VCaP (cell line): ENCODE results near the gene MRPL36.

Source experiments
- H3K27ac ChIP-seq: fragments of 450-650 bp; 2 replicates; pipeline ENCODE4 v1.5.1; 2017
- TF ChIP-seq, protein P1 (sequence below): fragments of 450-650 bp; conservative IDR thresholded peaks from 2 replicates; pipeline ENCODE4 v1.5.1; 2017; ENCODE audit warnings: mild to moderate bottlenecking, moderate library complexity

Gene MRPL36

DNA sequence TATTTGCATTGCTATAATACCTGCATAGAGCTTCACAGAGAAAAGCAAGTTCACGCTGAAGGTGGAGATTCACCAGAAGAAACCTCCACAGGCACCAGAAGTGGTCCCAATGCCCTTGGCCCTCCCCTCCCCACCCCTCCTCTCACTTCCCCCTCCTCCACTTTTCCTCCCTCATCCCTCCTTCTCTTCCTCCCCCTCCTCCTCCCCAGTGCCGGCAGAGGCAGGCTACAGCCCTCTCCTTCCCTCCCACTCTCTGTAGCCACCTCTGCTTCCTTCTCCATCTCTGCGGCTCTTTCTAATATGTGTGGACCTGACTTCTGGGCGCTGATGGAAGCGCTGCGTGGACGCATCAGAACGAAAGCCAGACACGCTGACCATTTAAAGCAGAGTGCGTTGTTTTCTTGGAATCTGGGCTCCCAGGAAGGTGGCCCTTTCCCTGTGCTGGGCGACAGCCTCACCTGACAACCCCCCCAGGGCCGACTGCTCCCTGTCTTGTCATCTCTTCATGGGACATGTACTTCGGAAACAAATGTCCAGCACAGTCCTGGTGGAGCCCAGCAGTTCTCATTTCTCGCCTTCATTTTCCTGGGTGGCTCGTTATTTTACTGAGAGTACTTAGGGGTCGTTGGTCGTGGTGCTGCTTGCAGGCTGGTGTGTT is 31.1 kb upstream of the MRPL36 start:
- TF ChIP-seq, protein P1, sequence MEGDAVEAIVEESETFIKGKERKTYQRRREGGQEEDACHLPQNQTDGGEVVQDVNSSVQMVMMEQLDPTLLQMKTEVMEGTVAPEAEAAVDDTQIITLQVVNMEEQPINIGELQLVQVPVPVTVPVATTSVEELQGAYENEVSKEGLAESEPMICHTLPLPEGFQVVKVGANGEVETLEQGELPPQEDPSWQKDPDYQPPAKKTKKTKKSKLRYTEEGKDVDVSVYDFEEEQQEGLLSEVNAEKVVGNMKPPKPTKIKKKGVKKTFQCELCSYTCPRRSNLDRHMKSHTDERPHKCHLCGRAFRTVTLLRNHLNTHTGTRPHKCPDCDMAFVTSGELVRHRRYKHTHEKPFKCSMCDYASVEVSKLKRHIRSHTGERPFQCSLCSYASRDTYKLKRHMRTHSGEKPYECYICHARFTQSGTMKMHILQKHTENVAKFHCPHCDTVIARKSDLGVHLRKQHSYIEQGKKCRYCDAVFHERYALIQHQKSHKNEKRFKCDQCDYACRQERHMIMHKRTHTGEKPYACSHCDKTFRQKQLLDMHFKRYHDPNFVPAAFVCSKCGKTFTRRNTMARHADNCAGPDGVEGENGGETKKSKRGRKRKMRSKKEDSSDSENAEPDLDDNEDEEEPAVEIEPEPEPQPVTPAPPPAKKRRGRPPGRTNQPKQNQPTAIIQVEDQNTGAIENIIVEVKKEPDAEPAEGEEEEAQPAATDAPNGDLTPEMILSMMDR, result no peak
- H3K27ac ChIP-seq, result no peak overlapping the region

DNA sequence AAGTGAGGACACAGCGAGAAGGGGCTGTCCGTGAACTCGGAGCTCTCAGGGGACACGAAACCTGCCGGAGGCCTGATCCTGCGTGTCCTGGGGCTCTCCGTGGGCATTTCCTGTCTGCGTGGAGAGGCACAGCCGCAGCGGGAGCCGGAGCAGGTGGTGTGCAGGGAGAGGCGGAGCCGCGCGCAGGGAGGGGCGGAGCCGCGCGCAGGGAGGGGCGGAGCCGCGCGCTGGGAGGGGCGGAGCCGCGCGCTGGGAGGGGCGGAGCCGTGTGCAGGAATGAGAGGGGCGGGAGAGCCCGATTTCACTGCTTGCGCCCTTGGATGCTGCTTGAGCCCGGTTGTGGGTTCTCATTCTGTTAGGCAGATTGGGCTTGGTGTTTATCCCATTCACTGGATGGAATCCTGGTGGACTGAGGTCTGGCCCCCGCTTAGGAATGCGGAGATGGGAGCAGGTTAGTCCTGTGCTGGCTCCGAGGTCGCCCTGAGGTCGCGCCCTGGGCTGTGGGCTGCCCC is 28.3 kb upstream of the MRPL36 start:
- H3K27ac ChIP-seq, result no peak overlapping the region
- TF ChIP-seq, protein P1, result no peak

DNA sequence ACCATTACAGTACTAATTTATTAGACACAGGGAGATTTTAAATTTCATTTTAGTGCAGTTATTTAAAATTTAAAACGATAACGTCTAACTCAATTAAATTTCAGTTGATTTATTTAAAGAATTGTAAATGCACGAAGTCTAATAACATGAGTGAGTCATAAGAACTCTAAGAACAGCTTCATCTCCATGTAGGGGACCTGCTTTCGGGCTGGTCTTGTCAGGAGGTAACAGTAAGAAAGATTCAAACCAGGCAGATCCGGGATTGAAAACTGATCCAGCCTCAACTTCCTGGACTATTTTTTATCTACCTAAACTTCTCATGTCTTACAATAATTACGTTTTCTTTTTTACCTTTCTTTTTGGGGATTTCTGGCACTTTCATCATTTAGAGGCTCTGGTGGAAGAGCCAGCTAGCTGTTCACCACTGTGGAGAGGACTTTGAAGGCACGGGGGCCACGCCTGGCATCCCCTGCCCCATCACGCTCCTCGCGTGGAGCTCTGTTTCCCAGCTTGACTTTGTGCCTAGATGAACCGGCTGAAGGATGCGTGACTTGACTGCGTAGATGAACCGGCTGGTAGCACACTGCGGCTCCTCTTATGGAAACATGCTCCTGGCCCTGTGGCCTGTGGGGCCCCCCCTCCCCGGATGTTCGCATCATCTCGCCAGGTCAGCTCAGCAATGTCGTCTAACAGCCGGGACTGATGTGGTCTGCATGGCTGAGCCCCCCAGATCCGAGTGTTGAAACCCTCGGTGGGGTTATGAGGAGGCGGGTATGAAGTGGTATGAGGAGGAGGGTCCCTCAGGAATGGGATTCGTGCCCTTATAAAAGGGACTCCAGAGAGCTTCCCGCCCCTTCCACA is 27.6 kb upstream of the MRPL36 start:
- TF ChIP-seq, protein P1, result no peak
- no peak overlapping the region for H3K27ac ChIP-seq

DNA sequence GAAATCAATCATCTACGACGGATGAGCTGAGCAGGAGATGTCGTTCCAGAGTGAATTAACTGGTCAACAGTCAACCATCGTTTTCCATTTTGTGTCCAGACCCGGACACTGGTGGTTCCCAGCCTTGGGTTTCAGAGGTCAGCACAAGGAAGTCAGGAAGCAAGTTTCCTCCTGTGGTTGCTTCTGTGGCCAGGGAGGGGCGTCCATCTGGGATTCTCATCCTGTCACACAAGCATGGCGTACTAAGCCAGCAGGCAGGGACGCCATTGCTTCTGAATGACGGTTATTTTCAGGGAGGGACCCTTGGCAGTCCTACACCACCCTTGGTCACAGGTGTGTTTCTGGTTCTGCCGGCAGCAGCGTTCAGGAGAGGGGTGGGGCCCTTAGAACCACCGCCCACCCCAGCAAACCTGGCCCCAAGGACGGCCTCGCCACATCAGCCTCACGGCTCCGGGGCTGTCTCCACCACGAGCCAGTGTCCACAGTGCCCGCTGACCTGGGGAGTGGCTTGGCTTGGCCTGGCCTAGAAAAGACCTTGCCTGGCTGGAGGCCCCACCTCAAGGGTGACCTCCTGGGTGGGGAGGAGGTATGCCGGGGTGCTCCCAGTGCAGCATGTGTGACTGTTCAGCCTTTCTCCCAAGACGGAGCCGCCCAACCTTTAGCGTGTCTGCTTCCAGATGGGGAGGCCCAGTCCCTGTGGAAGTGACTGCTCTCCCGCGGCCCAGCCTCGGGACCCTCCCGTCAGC is 26.8 kb upstream of the MRPL36 start:
- no peak overlapping the region for H3K27ac ChIP-seq
- TF ChIP-seq, protein P1, result no peak

DNA sequence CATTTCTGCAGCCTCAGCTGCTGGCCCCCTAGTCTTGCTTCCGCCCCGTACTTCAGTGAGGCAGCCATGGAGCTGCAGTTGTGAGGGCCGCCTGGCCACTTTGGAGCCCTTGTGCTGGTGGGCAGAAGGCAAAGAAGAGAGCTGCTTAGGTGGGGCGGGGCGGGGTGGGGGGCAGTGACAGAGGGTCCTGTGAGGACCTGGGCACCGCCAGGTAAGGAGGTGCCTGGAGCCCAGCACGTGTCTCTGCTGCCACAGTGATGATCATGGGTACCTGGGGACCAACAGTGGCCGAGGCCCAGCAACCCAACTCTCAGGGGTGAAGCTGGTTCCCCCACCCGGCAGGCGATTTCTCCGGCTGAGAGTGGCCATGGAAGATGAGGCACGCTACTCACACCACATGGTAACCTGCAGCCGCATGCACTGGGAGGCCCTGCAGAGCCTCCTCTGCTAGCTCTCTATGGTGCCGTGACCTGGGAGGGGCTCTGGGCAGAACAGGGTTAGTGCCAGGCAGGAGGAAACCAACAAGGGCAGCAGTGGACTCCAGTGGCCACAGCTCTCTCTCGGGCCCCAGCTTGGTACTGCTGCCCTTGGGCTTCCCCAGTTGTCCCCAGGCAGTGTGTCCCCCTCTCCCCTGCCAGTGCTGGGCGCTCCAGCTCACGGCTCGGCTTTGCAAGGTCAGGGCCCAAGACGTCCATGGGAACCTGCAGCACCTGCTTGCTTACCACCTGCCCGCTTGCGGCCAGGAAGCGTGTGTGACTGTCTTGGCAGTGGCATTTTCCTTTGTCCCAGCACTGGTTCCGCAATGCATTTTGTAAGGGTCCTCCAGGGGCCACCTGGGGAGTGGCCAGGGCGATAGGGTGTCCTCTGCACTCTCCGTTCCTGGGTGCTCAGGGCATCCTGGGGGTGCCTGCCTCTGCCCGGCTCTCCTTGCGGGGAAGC is 25.5 kb upstream of the MRPL36 start:
- TF ChIP-seq, protein P1, result no peak
- no peak overlapping the region for H3K27ac ChIP-seq

DNA sequence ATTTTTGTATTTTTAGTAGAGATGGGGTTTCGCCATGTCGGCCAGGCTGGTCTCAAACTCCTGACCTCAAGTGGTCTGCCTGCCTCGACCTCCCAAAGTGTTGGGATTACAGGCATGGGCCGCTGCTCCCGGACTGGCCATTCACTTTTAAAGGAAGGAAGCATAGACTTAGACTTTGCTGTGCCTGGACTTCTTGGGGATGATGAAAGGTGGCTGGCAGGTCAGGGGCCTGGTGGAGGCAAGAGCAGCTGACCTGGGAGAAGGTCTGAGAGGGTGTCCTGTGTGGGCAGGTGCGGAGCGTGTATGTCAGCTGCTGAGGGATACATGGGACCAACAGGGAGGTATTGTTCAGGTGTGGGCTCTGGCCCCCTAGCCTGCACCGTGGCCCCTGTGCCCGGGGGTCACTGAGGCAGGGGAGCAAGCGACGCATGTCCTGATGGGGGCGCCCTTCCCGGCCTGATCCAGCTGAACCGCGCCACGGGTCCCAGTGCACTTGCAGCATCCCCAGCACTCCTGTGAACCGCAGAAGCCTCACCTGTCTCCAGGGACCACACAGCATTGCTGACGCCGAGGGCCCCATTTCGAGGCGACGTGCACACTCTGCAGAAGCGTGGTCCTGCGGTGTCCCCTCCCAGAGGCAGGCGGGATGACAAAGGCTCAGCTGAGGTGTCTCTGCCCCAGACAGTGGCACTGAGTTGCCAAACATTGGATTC is 24.6 kb upstream of the MRPL36 start:
- H3K27ac ChIP-seq, result no peak overlapping the region
- TF ChIP-seq, protein P1, result no peak
